Esophagus squamous epithelium (tissue), 4 donors: Measurements from ENCODE around the gene TMEM218.

ENCODE experiments used
- POLR2A ChIP-seq, 4 donors: fragments of 450-650 bp; IDR thresholded peaks; one replicate each; pipeline ENCODE4 v1.6.1; 2017; ENCODE audit warnings: antibody characterized with exemption in 4 of 4, mild to moderate bottlenecking in 4 of 4, moderate library complexity in 3 of 4
- TF ChIP-seq, protein P1 (sequence below), 6 experiments: fragments of 450-650 bp in 4 of 6; fragments of 200-600 bp in 2 of 6; sonication (generic) in 2 of 6; IDR thresholded peaks; one replicate each; pipeline ENCODE4 v1.5.1; 2016 to 2019; ENCODE audit warnings: antibody characterized with exemption in 6 of 6, mild to moderate bottlenecking in 4 of 6, moderate library complexity in 4 of 6

DNA sequence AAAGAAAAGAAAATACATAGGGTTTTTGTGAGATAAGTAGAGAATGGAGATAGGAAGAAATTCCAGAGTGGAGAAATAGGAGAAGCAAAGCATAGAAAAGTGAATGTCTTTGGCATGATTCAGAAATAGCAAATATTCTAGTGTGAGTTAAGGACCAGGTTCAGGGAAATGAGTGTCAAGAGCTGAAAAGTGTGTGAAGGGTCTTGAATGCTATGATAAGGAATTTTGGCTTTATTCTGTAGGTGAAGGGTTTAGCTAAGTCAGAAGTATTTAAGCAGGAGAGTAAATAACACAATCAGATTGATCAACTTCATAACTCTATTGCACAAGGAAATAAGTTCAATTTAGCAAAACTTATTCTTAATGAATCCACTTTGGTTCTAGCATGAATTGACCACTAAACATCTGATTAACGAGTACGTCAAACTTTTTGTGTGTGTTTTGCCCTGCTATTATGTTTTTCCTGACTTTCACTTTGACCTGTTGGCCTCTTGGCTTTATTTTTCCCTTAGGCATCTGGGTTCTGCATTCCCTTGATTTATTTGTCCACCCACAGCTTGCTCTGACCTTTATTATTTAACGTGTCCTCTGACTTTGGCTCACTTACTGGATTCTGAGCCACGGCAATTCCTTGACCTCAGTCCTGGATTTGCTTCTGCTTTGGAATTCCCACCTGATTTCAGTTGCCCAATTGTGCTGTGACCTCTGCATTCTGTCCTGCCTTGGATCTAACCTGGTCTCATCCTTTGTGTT lies 11.9 kb upstream of the TMEM218 start:
- TF ChIP-seq, protein P1, sequence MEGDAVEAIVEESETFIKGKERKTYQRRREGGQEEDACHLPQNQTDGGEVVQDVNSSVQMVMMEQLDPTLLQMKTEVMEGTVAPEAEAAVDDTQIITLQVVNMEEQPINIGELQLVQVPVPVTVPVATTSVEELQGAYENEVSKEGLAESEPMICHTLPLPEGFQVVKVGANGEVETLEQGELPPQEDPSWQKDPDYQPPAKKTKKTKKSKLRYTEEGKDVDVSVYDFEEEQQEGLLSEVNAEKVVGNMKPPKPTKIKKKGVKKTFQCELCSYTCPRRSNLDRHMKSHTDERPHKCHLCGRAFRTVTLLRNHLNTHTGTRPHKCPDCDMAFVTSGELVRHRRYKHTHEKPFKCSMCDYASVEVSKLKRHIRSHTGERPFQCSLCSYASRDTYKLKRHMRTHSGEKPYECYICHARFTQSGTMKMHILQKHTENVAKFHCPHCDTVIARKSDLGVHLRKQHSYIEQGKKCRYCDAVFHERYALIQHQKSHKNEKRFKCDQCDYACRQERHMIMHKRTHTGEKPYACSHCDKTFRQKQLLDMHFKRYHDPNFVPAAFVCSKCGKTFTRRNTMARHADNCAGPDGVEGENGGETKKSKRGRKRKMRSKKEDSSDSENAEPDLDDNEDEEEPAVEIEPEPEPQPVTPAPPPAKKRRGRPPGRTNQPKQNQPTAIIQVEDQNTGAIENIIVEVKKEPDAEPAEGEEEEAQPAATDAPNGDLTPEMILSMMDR (IDR thresholded peaks at IDR 0.05), result no peak
- TF ChIP-seq POLR2A (IDR thresholded peaks at IDR 0.05), result no peak
